Common myeloid progenitor, CD34-positive (primary cell): ENCODE measurements around the gene CYS1.

Source experiments
- CTCF ChIA-PET: fragments of 350-600 bp; sonication (Branson Sonifier 250); formaldehyde crosslinking; loops from one replicate; lab custom pipeline; 2021; ENCODE audit warnings: antibody characterized with exemption; lab: Charles Lee
- POLR2A ChIA-PET: fragments of 350-600 bp; sonication (Branson Sonifier 250); formaldehyde crosslinking; loops from one replicate; lab custom pipeline; 2021; ENCODE audit warnings: antibody characterized with exemption; lab: Charles Lee
- DNase-seq, 3 donors: peaks; one replicate each; pipeline versions ENCODE4 v3.0.0 to v3.0.0-alpha.2; 2013
- H3K27ac ChIP-seq, 2 experiments: 1 replicate in 1 of 2; 2 replicates in 1 of 2; pipeline ENCODE4 v1.7.0; 2013; ENCODE audit warnings: inconsistent platforms in 2 of 2, low read length in 2 of 2, mild to moderate bottlenecking in 2 of 2, low read depth in 1 of 2, moderate library complexity in 1 of 2; ENCODE audit not compliant: severe bottlenecking in 2 of 2, insufficient read depth in 1 of 2, poor library complexity in 1 of 2
- H3K27me3 ChIP-seq, 5 experiments: replicated peaks in 2 of 5; 1 replicate in 3 of 5; 2 replicates in 2 of 5; pipeline versions ENCODE4 v1.6.1 to v1.7.0; 2013; ENCODE audit warnings: low read length in 4 of 5, mild to moderate bottlenecking in 2 of 5, moderate library complexity in 2 of 5, inconsistent platforms in 1 of 5; ENCODE audit not compliant: insufficient read depth in 5 of 5, control insufficient read depth in 4 of 5
- H3K36me3 ChIP-seq, 4 experiments: 1 replicate in 2 of 4; 2 replicates in 2 of 4; pipeline versions ENCODE4 v1.6.1 to v1.7.0; 2013; ENCODE audit warnings: low read length in 3 of 4, control low read depth in 1 of 4, mild to moderate bottlenecking in 1 of 4; ENCODE audit not compliant: control insufficient read depth in 4 of 4, insufficient read depth in 4 of 4
- H3K4me1 ChIP-seq, 4 experiments: 1 replicate in 3 of 4; 2 replicates in 1 of 4; pipeline versions ENCODE4 v1.6.1 to v1.7.1; 2013; ENCODE audit warnings: low read length in 3 of 4, mild to moderate bottlenecking in 3 of 4, control low read depth in 1 of 4, inconsistent platforms in 1 of 4, moderate library complexity in 1 of 4; ENCODE audit not compliant: control insufficient read depth in 4 of 4, insufficient read depth in 4 of 4; ENCODE audit errors: control extremely low read depth in 1 of 4
- H3K4me3 ChIP-seq, 7 experiments: 1 replicate in 4 of 7; 2 replicates in 3 of 7; pipeline versions ENCODE4 v1.5.1 to v1.7.0; 2013; ENCODE audit warnings: mild to moderate bottlenecking in 7 of 7, low read length in 6 of 7, moderate library complexity in 6 of 7, inconsistent platforms in 2 of 7, low read depth in 2 of 7, control low read depth in 1 of 7; ENCODE audit not compliant: insufficient read depth in 4 of 7, control insufficient read depth in 1 of 7; ENCODE audit errors: extremely low read depth in 1 of 7
- H3K9me3 ChIP-seq, 5 experiments: 1 replicate in 4 of 5; 2 replicates in 1 of 5; pipeline versions ENCODE4 v1.6.1 to v1.7.1; 2013; ENCODE audit warnings: low read length in 4 of 5, mild to moderate bottlenecking in 2 of 5, inconsistent platforms in 1 of 5, low read depth in 1 of 5, moderate library complexity in 1 of 5; ENCODE audit not compliant: control insufficient read depth in 4 of 5, insufficient read depth in 2 of 5; ENCODE audit errors: control extremely low read depth in 1 of 5
- whole genome bisulfite sequencing: methylation state at CpG from one replicate; pipeline ENCODE4 v1.1.5; 2013; ENCODE audit not compliant: insufficient coverage; 5-methylcytosine and 5-hydroxymethylcytosine counted together

CYS1 gene

GRCh38 chr2:10054424-10054823, 25.8 kb downstream of the CYS1 start:
- H3K4me1 ChIP-seq = peaks cover 0 to 9% (median 5%) of the 10 kb centered on the region in 4 experiments
- no peak overlapping the region for H3K4me3 ChIP-seq
- CTCF ChIA-PET = interaction anchor here (0.9 to 1.3 kb wide), 2 partner anchors 70 to 239 kb away, joined by 3 to 5 read pairs; no protein-coding TSS in a partner anchor
- no peaks in the 10 kb centered on the region for H3K9me3 ChIP-seq
- 82% methylated on average over 2 of the region's 7 CpGs for WGBS
- peaks cover 3 to 38% (median 10%) of the 10 kb centered on the region in 4 experiments for H3K36me3 ChIP-seq
- no peak overlapping the region for H3K27ac ChIP-seq
- no peak for DNase-seq
- H3K27me3 ChIP-seq = peaks cover 0 to 1% (median 0%) of the 10 kb centered on the region in 5 experiments
- POLR2A ChIA-PET = no interaction called here

DNA sequence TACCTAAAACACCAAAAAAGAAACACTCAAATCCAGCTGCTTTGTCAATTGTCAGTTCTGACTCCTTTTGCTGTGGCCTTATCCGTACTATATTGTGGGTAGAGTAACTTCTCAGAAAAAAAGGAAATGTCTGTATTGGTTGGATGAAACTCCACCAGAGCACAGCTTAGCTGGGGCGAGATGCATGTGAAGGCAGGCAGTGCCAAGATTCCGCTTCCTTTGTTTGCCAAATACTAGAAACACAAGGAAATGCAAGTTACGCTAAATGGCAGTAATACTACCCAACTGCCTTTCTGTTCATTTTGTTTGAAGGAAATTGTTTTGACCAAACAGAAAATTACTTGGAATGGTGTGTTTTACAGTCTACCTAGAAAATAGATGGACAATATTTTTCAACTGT, 26.9 kb downstream of the CYS1 start:
- H3K9me3 ChIP-seq = no peaks in the 10 kb centered on the region
- whole genome bisulfite sequencing = 100% methylated on average over 3 of the region's 4 CpGs
- ChIA-PET POLR2A (interaction anchor here (0.7 kb wide), 1 partner anchor 263 kb away, joined by 3 read pairs; no protein-coding TSS in a partner anchor), CTCF (interaction anchor here (0.8 to 11.9 kb wide), 6 partner anchors 19 to 254 kb away, joined by 3 to 181 read pairs (median 6); no protein-coding TSS in a partner anchor)
- H3K4me1 ChIP-seq = peaks cover 0 to 11% (median 5%) of the 10 kb centered on the region in 4 experiments
- peaks cover 0 to 1% (median 0%) of the 10 kb centered on the region in 5 experiments for H3K27me3 ChIP-seq
- no peak overlapping the region for H3K27ac ChIP-seq
- no peak overlapping the region for H3K4me3 ChIP-seq
- peaks cover 4 to 44% (median 15%) of the 10 kb centered on the region in 4 experiments for H3K36me3 ChIP-seq
- no peak for DNase-seq

DNA sequence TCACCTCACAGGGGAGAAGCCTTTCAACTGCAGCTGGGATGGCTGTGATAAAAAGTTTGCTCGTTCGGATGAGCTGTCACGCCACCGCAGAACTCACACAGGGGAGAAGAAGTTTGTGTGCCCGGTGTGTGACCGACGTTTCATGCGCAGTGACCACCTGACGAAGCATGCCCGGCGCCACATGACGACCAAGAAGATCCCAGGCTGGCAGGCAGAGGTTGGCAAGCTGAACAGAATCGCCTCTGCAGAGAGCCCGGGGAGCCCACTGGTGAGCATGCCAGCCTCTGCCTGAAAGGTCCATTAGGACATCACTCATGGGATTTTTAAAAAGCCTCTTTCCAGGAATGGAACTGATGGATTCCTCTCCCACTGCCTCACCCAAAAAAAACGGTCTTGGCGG, 28.0 kb downstream of the CYS1 start:
- ChIA-PET POLR2A (no interaction called here), CTCF (interaction anchor here (0.5 to 11.9 kb wide), 10 partner anchors 9 to 340 kb away, joined by 3 to 181 read pairs (median 4); no protein-coding TSS in a partner anchor)
- no peak overlapping the region for H3K4me3 ChIP-seq
- H3K36me3 ChIP-seq = peaks cover 4 to 55% (median 24%) of the 10 kb centered on the region in 4 experiments
- H3K27me3 ChIP-seq = peaks cover 0 to under 1% (median 0%) of the 10 kb centered on the region in 5 experiments
- H3K4me1 ChIP-seq = peaks cover 0 to 6% (median 3%) of the 10 kb centered on the region in 4 experiments
- H3K27ac ChIP-seq = no peak overlapping the region
- no peaks in the 10 kb centered on the region for H3K9me3 ChIP-seq
- 97% methylated on average over 14 of the region's 16 CpGs for WGBS
- no peak for DNase-seq

DNA sequence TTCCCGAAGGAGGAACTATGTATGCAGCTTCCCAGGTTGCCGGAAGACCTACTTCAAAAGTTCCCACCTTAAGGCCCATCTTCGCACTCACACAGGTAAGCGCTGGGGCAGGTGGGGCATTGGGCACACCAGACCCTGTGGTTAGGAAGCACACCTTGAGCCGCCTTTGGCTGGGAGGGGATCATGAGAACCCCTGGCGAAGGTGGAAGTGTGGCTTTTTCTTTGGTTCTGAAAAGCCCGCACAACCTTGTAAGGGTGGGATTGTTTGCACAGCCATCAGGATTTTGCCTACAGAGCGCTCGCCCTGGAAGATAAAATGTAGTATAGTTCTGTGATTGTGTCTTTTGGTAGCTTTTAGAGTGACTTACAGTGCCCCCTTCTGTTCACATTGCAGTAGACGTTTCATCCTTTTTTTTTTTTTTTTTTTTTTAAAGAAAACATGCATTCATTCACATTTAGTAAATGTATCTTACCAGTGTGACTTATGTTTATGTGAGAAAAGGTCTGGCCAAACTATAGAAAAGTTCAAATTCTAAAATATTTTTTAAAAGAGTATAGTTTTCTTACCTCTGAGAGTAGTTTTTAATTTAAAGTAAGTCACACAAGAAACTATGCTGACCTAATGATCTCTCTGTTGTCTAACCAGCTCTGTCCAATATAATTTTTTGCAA, 31.6 kb downstream of the CYS1 start:
- peak; percentile 56 to 82 (median 72) for DNase-seq
- peaks cover 4 to 53% (median 28%) of the 10 kb centered on the region in 4 experiments for H3K36me3 ChIP-seq
- peaks cover 0 to 9% (median 4%) of the 10 kb centered on the region in 4 experiments for H3K4me1 ChIP-seq
- ChIA-PET CTCF (interaction anchor here (0.6 to 11.9 kb wide), 19 partner anchors 9 to 404 kb away, joined by 3 to 181 read pairs (median 4); no protein-coding TSS in a partner anchor), POLR2A (interaction anchor here (0.6 to 1.0 kb wide), 2 partner anchors 17 to 1235 kb away, joined by 4 to 5 read pairs; no protein-coding TSS in a partner anchor)
- no peaks in the 10 kb centered on the region for H3K9me3 ChIP-seq
- H3K27ac ChIP-seq = no peak overlapping the region
- WGBS = 86% methylated on average over 7 of the region's 10 CpGs
- no peak overlapping the region for H3K4me3 ChIP-seq
- no peaks in the 10 kb centered on the region for H3K27me3 ChIP-seq

- WGBS = 98% methylated on average over 15 of the region's 15 CpGs
Observed at GRCh38 chr2:10047616-10048500, 32.4 kb downstream of the CYS1 start.

DNA sequence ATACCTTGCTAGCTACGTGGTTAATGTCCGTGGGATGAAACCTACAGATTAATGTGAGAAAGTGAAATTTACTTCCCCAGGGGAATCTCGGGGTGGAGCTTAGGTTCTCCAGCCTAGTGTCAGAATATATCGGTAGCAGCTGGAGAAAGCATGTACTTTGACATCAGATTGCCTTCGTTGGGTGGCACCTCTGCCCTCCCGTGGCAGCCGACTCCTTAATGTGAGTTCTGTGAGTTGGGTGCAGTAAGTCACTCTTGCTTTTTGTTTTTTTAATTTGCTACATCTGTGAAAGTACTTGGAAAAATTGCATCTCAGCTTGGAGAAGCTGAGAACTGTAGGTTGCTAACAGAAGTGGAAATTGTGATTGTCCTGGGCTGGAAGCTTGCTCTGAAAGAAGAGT, 33.3 kb downstream of the CYS1 start:
- Histone ChIP-seq H3K27me3 (peaks cover 0 to 2% (median 0%) of the 10 kb centered on the region in 5 experiments), H3K4me1 (peaks cover 0 to 20% (median 10%) of the 10 kb centered on the region in 4 experiments), H3K36me3 (peaks cover 0 to 38% (median 23%) of the 10 kb centered on the region in 4 experiments), H3K4me3 (no peak overlapping the region), H3K27ac (no peak overlapping the region), H3K9me3 (peaks cover 0 to 7% (median 0%) of the 10 kb centered on the region in 5 experiments)
- WGBS = 93% methylated on average over 7 of the region's 7 CpGs
- CTCF ChIA-PET = interaction anchor here (1.0 to 11.9 kb wide), 13 partner anchors 11 to 248 kb away, joined by 3 to 181 read pairs (median 6); no protein-coding TSS in a partner anchor
- no peak for DNase-seq
- POLR2A ChIA-PET = interaction anchor here (0.7 kb wide), 1 partner anchor 246 kb away, joined by 3 read pairs; no protein-coding TSS in a partner anchor

More at GRCh38 chr2:10047616-10048500, 32.4 kb downstream of the CYS1 start:
- H3K27me3 ChIP-seq = no peaks in the 10 kb centered on the region
- DNase-seq = no peak
- H3K4me1 ChIP-seq = peaks cover 0 to 11% (median 5%) of the 10 kb centered on the region in 4 experiments
- H3K27ac ChIP-seq = no peak overlapping the region
- peaks cover 0 to under 1% (median 0%) of the 10 kb centered on the region in 5 experiments for H3K9me3 ChIP-seq
- POLR2A ChIA-PET = interaction anchor here (0.6 to 1.0 kb wide), 2 partner anchors 18 to 1235 kb away, joined by 4 to 5 read pairs; no protein-coding TSS in a partner anchor
- peaks cover 2 to 45% (median 26%) of the 10 kb centered on the region in 4 experiments for H3K36me3 ChIP-seq
- H3K4me3 ChIP-seq = no peak overlapping the region
- CTCF ChIA-PET = interaction anchor here (0.6 to 11.9 kb wide), 24 partner anchors 10 to 403 kb away, joined by 3 to 181 read pairs (median 4); no protein-coding TSS in a partner anchor
